ENCODE measurements around the gene CHN1. TPM values are rescaled to one million over a fixed set of nuclear protein-coding genes. Genes with fewer than 3 reads are reported as not detected.

Gene CHN1
- total and polyA plus RNA-seq, 7 experiments from 2014 or later = 0.81 to 3.5 (median 1.4) TPM

DNA sequence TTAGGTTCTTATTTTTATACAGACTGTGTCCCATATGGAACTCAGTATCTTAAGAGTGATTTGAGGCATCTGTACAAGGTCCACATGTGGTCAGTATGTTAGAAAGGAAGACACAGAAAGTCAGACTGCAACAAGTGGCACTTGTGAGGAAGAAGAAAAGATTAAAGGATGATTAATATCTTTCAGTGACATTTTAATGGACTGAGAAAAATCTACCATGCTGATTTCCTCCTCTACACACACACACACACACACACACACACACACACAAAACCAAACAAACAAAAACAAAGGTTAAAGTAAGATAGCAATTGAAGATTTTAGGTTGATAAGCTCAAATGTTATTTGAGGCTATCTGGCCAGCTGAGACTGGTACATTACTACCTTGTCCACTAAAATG lies 146.4 kb downstream of the CHN1 start:
- no peaks in the 10 kb centered on the region for H3K9me3 Mint-ChIP-seq
- peak overlapping the region in 1 of 9 donors; percentile 38 for H3K27ac Mint-ChIP-seq
- peaks cover 0 to under 1% (median 0%) of the 10 kb centered on the region in 5 donors for H3K27me3 Mint-ChIP-seq
- ATAC-seq (no peak), DNase-seq (no peak)
- ChIA-PET POLR2A (interaction anchor here (0.6 kb wide), 1 partner anchor 115 kb away, joined by 3 read pairs; no protein-coding TSS in a partner anchor), CTCF (no interaction called here)
- Histone ChIP-seq H3K36me3 (ENCODE audit: control insufficient read depth in 2 of 3, insufficient read depth in 3 of 3, low read length in 3 of 3) (no peaks in the 10 kb centered on the region), H3K27me3 (ENCODE audit: control insufficient read depth in 2 of 2, insufficient read depth in 2 of 2, low read length in 2 of 2) (no peaks in the 10 kb centered on the region), H3K4me3 (ENCODE audit: low read length) (no peak overlapping the region), H3K9me3 (ENCODE audit: control insufficient read depth in 2 of 3, low read length in 3 of 3) (no peaks in the 10 kb centered on the region), H3K27ac (ENCODE audit: low read depth, low read length) (no peak overlapping the region), H3K4me1 (ENCODE audit: control insufficient read depth in 2 of 2, insufficient read depth in 2 of 2, low read length in 2 of 2) (no peaks in the 10 kb centered on the region)
- no peaks in the 10 kb centered on the region for H3K36me3 Mint-ChIP-seq
- intact Hi-C loops (cut with micrococcal nuclease) = no loop called here
- H3K4me1 Mint-ChIP-seq = no peaks in the 10 kb centered on the region
- H3K4me3 Mint-ChIP-seq = no peak overlapping the region

DNA sequence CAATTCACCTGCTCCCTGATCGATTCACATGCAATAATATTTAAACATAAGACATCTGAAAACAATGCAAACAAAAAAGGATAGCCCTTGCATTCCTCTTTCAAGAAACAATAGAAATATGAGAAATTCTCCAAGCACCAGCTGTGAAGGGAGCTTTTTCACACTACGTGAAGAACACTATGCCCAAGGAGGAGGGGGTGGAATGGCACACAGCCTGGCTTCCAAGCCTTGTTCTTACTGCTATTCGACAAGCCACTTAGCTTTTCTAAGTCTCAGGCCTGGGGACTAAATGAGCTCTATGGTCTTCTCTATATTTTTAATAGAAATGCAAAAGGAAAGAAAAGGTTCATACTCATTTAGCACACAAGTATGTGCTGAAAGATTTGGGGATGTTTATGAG lies 148.7 kb downstream of the CHN1 start:
- no peak for DNase-seq

DNA sequence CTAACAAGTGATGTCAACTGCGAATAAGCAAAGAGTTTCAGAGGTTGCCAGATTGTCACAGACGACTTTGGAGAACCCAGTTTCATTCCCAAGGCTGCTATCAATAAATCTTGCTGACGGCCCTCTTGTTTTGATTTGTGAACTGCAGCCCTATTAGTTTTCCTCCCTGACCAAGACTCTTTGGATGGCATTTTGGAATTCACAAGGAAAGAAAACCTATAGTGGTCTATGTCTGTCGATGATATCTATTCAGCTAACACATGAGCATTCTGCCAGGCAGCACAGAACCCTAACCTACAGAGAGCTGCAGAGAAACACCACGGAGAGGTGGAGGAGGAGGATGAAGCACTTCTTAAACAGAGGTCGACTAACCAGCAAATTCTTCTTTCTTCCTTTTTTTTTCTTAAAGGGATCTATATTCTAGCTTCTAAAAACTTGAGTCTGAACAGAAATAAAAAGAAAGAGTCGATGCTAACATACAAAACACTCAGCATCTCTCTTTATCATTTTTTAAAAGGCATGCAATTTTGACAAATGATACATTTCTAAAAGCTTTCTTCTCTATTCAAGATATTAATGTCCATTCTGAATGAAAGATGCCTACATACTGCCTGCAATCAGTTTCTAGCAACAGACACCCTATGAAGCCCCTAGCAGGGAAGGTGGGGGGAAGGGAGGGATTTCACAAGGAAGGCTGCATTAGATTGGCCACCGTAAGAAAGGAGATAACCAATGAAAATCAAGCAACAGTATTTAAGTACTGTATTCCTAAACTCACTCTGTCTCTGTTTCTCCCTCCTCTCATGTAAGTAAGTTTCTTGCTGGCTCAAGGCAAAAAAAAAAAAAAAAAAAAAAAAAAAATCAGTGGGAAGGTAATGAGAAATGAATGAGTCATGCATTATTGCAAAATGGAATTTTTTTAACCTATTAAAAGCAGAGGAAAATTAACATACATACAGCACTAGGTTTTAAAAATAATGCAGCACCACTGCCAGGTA lies 157.9 kb downstream of the CHN1 start:
- CTCF ChIA-PET = no interaction called here
- H3K36me3 Mint-ChIP-seq = no peaks in the 10 kb centered on the region
- Histone ChIP-seq H3K4me3 (ENCODE audit: low read length) (no peak overlapping the region), H3K9me3 (ENCODE audit: control insufficient read depth in 2 of 3, low read length in 3 of 3) (no peaks in the 10 kb centered on the region), H3K4me1 (ENCODE audit: control insufficient read depth in 2 of 2, insufficient read depth in 2 of 2, low read length in 2 of 2) (no peaks in the 10 kb centered on the region), H3K36me3 (ENCODE audit: control insufficient read depth in 2 of 3, insufficient read depth in 3 of 3, low read length in 3 of 3) (no peaks in the 10 kb centered on the region), H3K27ac (ENCODE audit: low read depth, low read length) (no peak overlapping the region), H3K27me3 (ENCODE audit: control insufficient read depth in 2 of 2, insufficient read depth in 2 of 2, low read length in 2 of 2) (no peaks in the 10 kb centered on the region)
- H3K27ac Mint-ChIP-seq = peak overlapping the region in 1 of 9 donors; percentile 32
- H3K27me3 Mint-ChIP-seq = no peaks in the 10 kb centered on the region
- H3K9me3 Mint-ChIP-seq = peaks cover 0 to 1% (median 0%) of the 10 kb centered on the region in 11 donors
- intact Hi-C loops (cut with micrococcal nuclease) = loop anchor here in 1 of 2 donors (5.0 kb wide), 1 partner anchor 95 kb away; no protein-coding TSS in a partner anchor
- H3K4me1 Mint-ChIP-seq = peaks cover 0 to 18% (median 3%) of the 10 kb centered on the region in 7 donors
- peak; percentile 46 for ATAC-seq
- peak overlapping the region in 8 of 10 donors; percentile 25 to 76 (median 57) for H3K4me3 Mint-ChIP-seq
- DNase-seq = peak in 1 of 9 donors; percentile 3
- POLR2A ChIA-PET = no interaction called here

More for the DNA sequence above, 148.7 kb downstream of the CHN1 start:
- peaks cover 0 to 4% (median 0%) of the 10 kb centered on the region in 5 donors for H3K27me3 Mint-ChIP-seq
- no peaks in the 10 kb centered on the region for H3K4me1 ChIP-seq (ENCODE audit: control insufficient read depth in 2 of 2, insufficient read depth in 2 of 2, low read length in 2 of 2)
- H3K4me1 Mint-ChIP-seq = no peaks in the 10 kb centered on the region
- no peak for ATAC-seq
- no peak overlapping the region for H3K27ac ChIP-seq (ENCODE audit: low read depth, low read length)
- intact Hi-C loops (cut with micrococcal nuclease) = no loop called here
- H3K36me3 ChIP-seq (ENCODE audit: control insufficient read depth in 2 of 3, insufficient read depth in 3 of 3, low read length in 3 of 3) = no peaks in the 10 kb centered on the region
- no peaks in the 10 kb centered on the region for H3K27me3 ChIP-seq (ENCODE audit: control insufficient read depth in 2 of 2, insufficient read depth in 2 of 2, low read length in 2 of 2)
- H3K4me3 ChIP-seq (ENCODE audit: low read length) = no peak overlapping the region
- no peak overlapping the region for H3K4me3 Mint-ChIP-seq
- H3K9me3 ChIP-seq (ENCODE audit: control insufficient read depth in 2 of 3, low read length in 3 of 3) = no peaks in the 10 kb centered on the region
- POLR2A ChIA-PET = no interaction called here
- no peak overlapping the region for H3K27ac Mint-ChIP-seq
- no peaks in the 10 kb centered on the region for H3K36me3 Mint-ChIP-seq
- H3K9me3 Mint-ChIP-seq = peaks cover 0 to 4% (median 0%) of the 10 kb centered on the region in 11 donors
- CTCF ChIA-PET = no interaction called here

DNA sequence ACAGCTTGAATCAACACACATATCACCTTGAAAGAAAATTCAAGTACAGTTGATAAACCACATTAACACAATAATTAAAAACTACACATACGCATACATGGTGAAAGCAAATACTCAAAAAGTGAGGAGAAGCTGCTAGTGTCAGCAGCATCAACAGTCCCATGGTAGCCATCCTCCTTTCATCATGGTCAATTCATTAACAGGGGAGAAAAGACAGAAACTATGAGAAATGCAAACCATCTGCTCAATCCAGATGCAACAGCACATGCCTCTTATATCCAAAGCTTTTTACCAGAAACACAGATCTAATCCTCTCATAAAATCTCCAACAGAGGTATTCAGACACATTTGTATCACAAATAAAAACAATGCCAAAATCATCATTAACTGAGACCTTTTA lies 159.0 kb downstream of the CHN1 start:
- DNase-seq (no peak), ATAC-seq (no peak)
- no peaks in the 10 kb centered on the region for H3K36me3 ChIP-seq (ENCODE audit: control insufficient read depth in 2 of 3, insufficient read depth in 3 of 3, low read length in 3 of 3)
- ChIA-PET CTCF (interaction anchor here (0.6 kb wide), 1 partner anchor 44 kb away, joined by 3 read pairs; no protein-coding TSS in a partner anchor), POLR2A (no interaction called here)
- peaks cover 0 to 18% (median 3%) of the 10 kb centered on the region in 7 donors for H3K4me1 Mint-ChIP-seq
- H3K4me3 ChIP-seq (ENCODE audit: low read length) = no peak overlapping the region
- H3K36me3 Mint-ChIP-seq = no peaks in the 10 kb centered on the region
- no peak overlapping the region for H3K4me3 Mint-ChIP-seq
- no peak overlapping the region for H3K27ac Mint-ChIP-seq
- no peaks in the 10 kb centered on the region for H3K9me3 ChIP-seq (ENCODE audit: control insufficient read depth in 2 of 3, low read length in 3 of 3)
- intact Hi-C loops (cut with micrococcal nuclease) = loop anchor here in 1 of 2 donors (5.0 kb wide), 1 partner anchor 94 kb away; no protein-coding TSS in a partner anchor
- no peaks in the 10 kb centered on the region for H3K4me1 ChIP-seq (ENCODE audit: control insufficient read depth in 2 of 2, insufficient read depth in 2 of 2, low read length in 2 of 2)
- no peaks in the 10 kb centered on the region for H3K27me3 Mint-ChIP-seq
- H3K27me3 ChIP-seq (ENCODE audit: control insufficient read depth in 2 of 2, insufficient read depth in 2 of 2, low read length in 2 of 2) = no peaks in the 10 kb centered on the region
- H3K9me3 Mint-ChIP-seq = peaks cover 0 to 1% (median 0%) of the 10 kb centered on the region in 11 donors
- H3K27ac ChIP-seq (ENCODE audit: low read depth, low read length) = no peak overlapping the region

DNA sequence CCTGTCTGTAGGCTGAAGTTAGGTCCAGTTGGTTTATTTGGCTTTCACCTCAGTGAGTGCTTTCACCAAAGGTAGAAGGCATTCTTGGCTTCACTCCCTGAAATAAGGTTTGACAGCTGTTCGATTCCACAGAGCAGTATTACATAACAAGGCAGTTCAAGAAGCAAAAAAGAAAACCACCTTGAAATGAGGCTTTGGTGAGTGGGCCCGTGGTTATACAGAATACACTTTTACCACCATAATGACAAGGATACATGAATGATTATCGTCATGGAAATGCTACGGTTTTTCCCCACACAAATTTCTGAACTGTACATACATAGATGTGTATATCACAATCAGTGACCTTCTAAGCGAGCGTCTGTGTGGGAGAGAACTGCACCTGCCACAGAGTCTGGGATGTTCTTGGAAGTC lies 160.9 kb downstream of the CHN1 start:
- DNase-seq (peak in 1 of 9 donors; percentile 0), ATAC-seq (peak; percentile 26)
- intact Hi-C loops (cut with micrococcal nuclease) = no loop called here
- H3K4me3 Mint-ChIP-seq = no peak overlapping the region
- ChIA-PET POLR2A (no interaction called here), CTCF (no interaction called here)
- H3K9me3 ChIP-seq (ENCODE audit: control insufficient read depth in 2 of 3, low read length in 3 of 3) = no peaks in the 10 kb centered on the region
- H3K27ac ChIP-seq (ENCODE audit: low read depth, low read length) = no peak overlapping the region
- no peak overlapping the region for H3K4me3 ChIP-seq (ENCODE audit: low read length)
- H3K9me3 Mint-ChIP-seq = peaks cover 0 to 1% (median 0%) of the 10 kb centered on the region in 11 donors
- no peaks in the 10 kb centered on the region for H3K27me3 ChIP-seq (ENCODE audit: control insufficient read depth in 2 of 2, insufficient read depth in 2 of 2, low read length in 2 of 2)
- peak overlapping the region in 2 of 9 donors; percentile 6 to 21 for H3K27ac Mint-ChIP-seq
- peaks cover 0 to 18% (median 3%) of the 10 kb centered on the region in 7 donors for H3K4me1 Mint-ChIP-seq
- no peaks in the 10 kb centered on the region for H3K4me1 ChIP-seq (ENCODE audit: control insufficient read depth in 2 of 2, insufficient read depth in 2 of 2, low read length in 2 of 2)
- no peaks in the 10 kb centered on the region for H3K36me3 ChIP-seq (ENCODE audit: control insufficient read depth in 2 of 3, insufficient read depth in 3 of 3, low read length in 3 of 3)
- H3K36me3 Mint-ChIP-seq = no peaks in the 10 kb centered on the region
- H3K27me3 Mint-ChIP-seq = peaks cover 0 to 3% (median 0%) of the 10 kb centered on the region in 5 donors

DNA sequence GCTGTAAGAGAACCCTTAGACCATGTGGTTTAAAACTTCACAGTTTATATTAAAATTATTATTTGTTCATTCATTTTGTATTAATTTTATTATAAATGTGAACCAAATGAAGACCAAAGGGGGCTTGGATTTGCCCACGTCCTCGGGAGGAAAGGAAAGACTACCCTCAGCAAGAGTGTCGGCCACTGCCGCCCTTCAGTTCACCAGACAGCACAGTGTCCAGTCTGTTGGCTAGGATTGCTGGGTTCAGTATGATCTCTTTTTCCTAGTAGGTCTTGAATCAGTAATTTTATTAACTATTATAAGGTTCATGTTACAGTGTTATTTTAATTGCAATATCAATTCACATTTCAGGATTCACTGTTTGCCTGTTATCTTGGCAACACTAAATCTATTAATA lies 162.7 kb downstream of the CHN1 start:
- Histone ChIP-seq H3K4me3 (ENCODE audit: low read length) (no peak overlapping the region), H3K27ac (ENCODE audit: low read depth, low read length) (no peak overlapping the region), H3K4me1 (ENCODE audit: control insufficient read depth in 2 of 2, insufficient read depth in 2 of 2, low read length in 2 of 2) (no peaks in the 10 kb centered on the region), H3K27me3 (ENCODE audit: control insufficient read depth in 2 of 2, insufficient read depth in 2 of 2, low read length in 2 of 2) (no peaks in the 10 kb centered on the region), H3K36me3 (ENCODE audit: control insufficient read depth in 2 of 3, insufficient read depth in 3 of 3, low read length in 3 of 3) (no peaks in the 10 kb centered on the region), H3K9me3 (ENCODE audit: control insufficient read depth in 2 of 3, low read length in 3 of 3) (no peaks in the 10 kb centered on the region)
- POLR2A ChIA-PET = interaction anchor here (0.7 kb wide), 1 partner anchor 1166 kb away, joined by 5 read pairs; no protein-coding TSS in a partner anchor
- Mint-ChIP-seq H3K27me3 (peaks cover 0 to 4% (median 0%) of the 10 kb centered on the region in 5 donors), H3K4me3 (no peak overlapping the region), H3K9me3 (peaks cover 0 to 2% (median 0%) of the 10 kb centered on the region in 11 donors), H3K27ac (no peak overlapping the region), H3K4me1 (peaks cover 0 to 17% (median 2%) of the 10 kb centered on the region in 7 donors), H3K36me3 (peaks cover 0 to 2% (median 0%) of the 10 kb centered on the region in 5 donors)
- CTCF ChIA-PET = no interaction called here
- no peak for DNase-seq
- intact Hi-C loops (cut with micrococcal nuclease) = no loop called here
- ATAC-seq = no peak

Measured in naive thymus-derived CD4-positive, alpha-beta T cell (primary cell).